ENCODE data around the gene ACO2. TPM values are rescaled to one million over a fixed set of nuclear protein-coding genes. Genes with fewer than 3 reads are reported as not detected.
A peak's percentile ranks its signal among the peaks of the same experiment; 100 is the strongest.

ACO2 gene
- total and polyA plus RNA-seq, 10 of the 15 experiments (the other 5 are each of a cell fraction or from before 2014, with no cell fraction given) = 21.4 to 214 (median 88.5) TPM

DNA sequence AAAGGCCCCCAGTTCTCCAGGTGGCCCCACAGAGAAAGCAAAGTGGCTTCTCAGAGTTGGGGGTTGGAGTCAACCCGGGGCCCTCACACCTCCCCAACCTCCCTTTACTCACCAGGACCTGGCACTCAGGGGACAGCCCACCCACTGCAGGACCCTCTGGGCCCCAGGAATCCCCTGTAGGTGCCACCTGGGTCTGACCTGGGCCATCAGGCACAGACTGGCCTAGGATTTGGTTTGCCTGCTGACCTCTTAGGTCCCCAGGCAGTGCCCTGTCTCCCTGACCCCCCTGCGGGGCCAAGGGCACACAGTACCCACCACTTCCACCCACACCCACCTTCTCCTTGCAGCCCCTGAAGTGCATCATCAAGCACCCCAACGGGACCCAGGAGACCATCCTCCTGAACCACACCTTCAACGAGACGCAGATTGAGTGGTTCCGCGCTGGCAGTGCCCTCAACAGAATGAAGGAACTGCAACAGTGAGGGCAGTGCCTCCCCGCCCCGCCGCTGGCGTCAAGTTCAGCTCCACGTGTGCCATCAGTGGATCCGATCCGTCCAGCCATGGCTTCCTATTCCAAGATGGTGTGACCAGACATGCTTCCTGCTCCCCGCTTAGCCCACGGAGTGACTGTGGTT is 59.3 kb downstream of the ACO2 start:
- no peaks in the 10 kb centered on the region for H3K9me3 ChIP-seq (replicated peaks; ENCODE audit: control insufficient read depth, insufficient read depth, low read length)
- CTCF ChIA-PET = interaction anchor here (1.6 to 7.3 kb wide), 4 partner anchors 10 to 123 kb away, joined by 3 to 105 read pairs (median 15); partner anchors contain the start of gene PMM1
- H3K36me3 ChIP-seq (ENCODE audit: control insufficient read depth in 2 of 2, insufficient read depth in 2 of 2, low read length in 1 of 2) = peaks cover 51 to 71% of the 10 kb centered on the region in 2 experiments
- BruUV-seq (replicated peaks) = no TSS peak
- RAD21 ChIA-PET (ENCODE audit: unreplicated experiment) = interaction anchor here (3.4 kb wide), 1 partner anchor 125 kb away, joined by 46 read pairs; no protein-coding TSS in a partner anchor
- H3K27me3 ChIP-seq (replicated peaks in 1 of 2; ENCODE audit: control insufficient read depth in 2 of 2, insufficient read depth in 2 of 2, low read length in 1 of 2) = no peaks in the 10 kb centered on the region
- H4K20me1 ChIP-seq (ENCODE audit: control insufficient read depth, insufficient read depth) = no peaks in the 10 kb centered on the region; the same call in 1 of the 2 replicates
- H3K27ac ChIP-seq (ENCODE audit: control insufficient read depth, insufficient read depth) = no peak overlapping the region
- no peaks in the 10 kb centered on the region for H3K79me2 ChIP-seq (ENCODE audit: control insufficient read depth, insufficient read depth, low read length)
- no peak overlapping the region for H3K4me3 ChIP-seq
- no peak for DNase-seq (ENCODE audit: low read depth, low spot score)
- intact Hi-C loops (cut with micrococcal nuclease; ENCODE audit: unreplicated experiment) (no loop called here), in situ Hi-C loops (cut with MboI) (no loop called here)
- no peak overlapping the region for H3K9ac ChIP-seq (ENCODE audit: control insufficient read depth, insufficient read depth, low read length)
- H2AFZ ChIP-seq (ENCODE audit: control insufficient read depth, low read depth, low read length) = no peak overlapping the region
- FAIRE-seq = no peak
- no peaks in the 10 kb centered on the region for H3K4me1 ChIP-seq (ENCODE audit: control insufficient read depth, insufficient read depth, low read length)
- POLR2A ChIA-PET = no interaction called here
- no peak for TF ChIP-seq ESRRA (IDR thresholded peaks at IDR 0.05; ENCODE audit: low read length)
- peak; percentile 54 for TF ChIP-seq POLR2A (IDR thresholded peaks at IDR 0.05; ENCODE audit: low read depth, low read length)
- TF ChIP-seq RCOR1 (conservative IDR thresholded peaks at IDR 0.05; ENCODE audit: low read depth, low read length) = no peak
- TF ChIP-seq ZZZ3 (IDR thresholded peaks at IDR 0.05; ENCODE audit: control insufficient read depth, insufficient read length, low read depth) = no peak
- TF ChIP-seq NFYA (IDR thresholded peaks at IDR 0.05; ENCODE audit: borderline replicate concordance, low read depth, low read length) = no peak
- 0 out of 2 replicates have a peak, but pooled peaks have one; percentile 52 for TF ChIP-seq POLR2AphosphoS2 (IDR thresholded peaks at IDR 0.05; ENCODE audit: low read depth, low read length)
- no peak for ATAC-seq
- SMC1A ChIA-PET (ENCODE audit: uncharacterized antibody, unreplicated experiment) = no interaction called here
- WGBS (ENCODE audit: insufficient coverage, insufficient replicate concordance, low lambda C conversion rate, missing lambda C conversion rate) = 79% methylated on average over 16 of the region's 16 CpGs
- no peak overlapping the region for H3K4me2 ChIP-seq (ENCODE audit: control insufficient read depth, insufficient read depth)

DNA sequence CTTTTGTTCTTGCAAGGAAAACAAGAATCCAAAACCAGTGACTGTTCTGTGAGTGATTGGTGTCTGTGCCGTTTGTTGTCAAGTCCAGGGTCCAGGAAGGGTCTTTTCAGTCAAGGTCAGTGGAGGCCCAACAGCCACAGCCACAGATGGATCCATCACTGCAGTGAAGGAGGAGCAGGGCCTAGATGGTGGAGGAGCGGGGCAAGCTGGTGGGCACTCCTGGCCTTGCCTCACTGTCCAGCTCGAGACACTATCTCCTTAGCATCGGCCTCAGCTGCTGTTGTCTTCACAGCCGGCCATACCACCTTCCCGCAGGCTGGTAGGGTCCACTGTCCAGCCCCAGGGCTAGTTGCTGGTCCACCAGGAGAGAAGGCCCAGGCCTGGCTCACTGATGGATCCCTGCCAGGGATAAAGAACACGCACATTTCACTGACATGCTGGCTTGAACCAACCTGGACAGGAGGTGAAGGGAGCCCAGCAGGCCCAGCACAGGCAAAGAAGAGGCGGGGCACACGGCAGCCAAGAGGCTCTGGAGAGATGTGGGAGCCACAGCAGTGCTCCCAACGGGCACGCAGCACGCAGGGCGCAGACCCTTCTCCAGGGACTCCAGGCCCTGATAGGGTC is 60.1 kb downstream of the ACO2 start:
- intact Hi-C loops (cut with micrococcal nuclease; ENCODE audit: unreplicated experiment) = no loop called here
- in situ Hi-C loops (cut with MboI) = no loop called here
- no peak overlapping the region for H3K4me2 ChIP-seq (ENCODE audit: control insufficient read depth, insufficient read depth)
- 91% methylated on average over 13 of the region's 13 CpGs for WGBS (ENCODE audit: insufficient coverage, insufficient replicate concordance, low lambda C conversion rate, missing lambda C conversion rate)
- no peak for FAIRE-seq
- no peak overlapping the region for H2AFZ ChIP-seq (ENCODE audit: control insufficient read depth, low read depth, low read length)
- H3K27ac ChIP-seq (ENCODE audit: control insufficient read depth, insufficient read depth) = no peak overlapping the region
- peaks cover 45 to 66% of the 10 kb centered on the region in 2 experiments for H3K36me3 ChIP-seq (ENCODE audit: control insufficient read depth in 2 of 2, insufficient read depth in 2 of 2, low read length in 1 of 2)
- no peak for ATAC-seq
- no peak overlapping the region for H3K9ac ChIP-seq (ENCODE audit: control insufficient read depth, insufficient read depth, low read length)
- ChIA-PET CTCF (interaction anchor here (2.4 to 7.3 kb wide), 3 partner anchors 11 to 124 kb away, joined by 7 to 105 read pairs (median 23); partner anchors contain the start of gene PMM1), SMC1A (ENCODE audit: uncharacterized antibody, unreplicated experiment) (no interaction called here), POLR2A (interaction anchor here (1.4 kb wide), 1 partner anchor 19 kb away, joined by 3 read pairs; no protein-coding TSS in a partner anchor), RAD21 (ENCODE audit: unreplicated experiment) (interaction anchor here (3.4 kb wide), 1 partner anchor 126 kb away, joined by 46 read pairs; no protein-coding TSS in a partner anchor)
- H3K4me3 ChIP-seq = no peak overlapping the region
- H4K20me1 ChIP-seq (ENCODE audit: control insufficient read depth, insufficient read depth) = no peaks in the 10 kb centered on the region; the same call in 1 of the 2 replicates
- H3K4me1 ChIP-seq (ENCODE audit: control insufficient read depth, insufficient read depth, low read length) = no peaks in the 10 kb centered on the region
- H3K27me3 ChIP-seq (replicated peaks in 1 of 2; ENCODE audit: control insufficient read depth in 2 of 2, insufficient read depth in 2 of 2, low read length in 1 of 2) = no peaks in the 10 kb centered on the region
- no peak for DNase-seq (ENCODE audit: low read depth, low spot score)
- BruUV-seq (replicated peaks) = no TSS peak
- no peaks in the 10 kb centered on the region for H3K9me3 ChIP-seq (replicated peaks; ENCODE audit: control insufficient read depth, insufficient read depth, low read length)
- no peaks in the 10 kb centered on the region for H3K79me2 ChIP-seq (ENCODE audit: control insufficient read depth, insufficient read depth, low read length)
- TF ChIP-seq, protein P1, sequence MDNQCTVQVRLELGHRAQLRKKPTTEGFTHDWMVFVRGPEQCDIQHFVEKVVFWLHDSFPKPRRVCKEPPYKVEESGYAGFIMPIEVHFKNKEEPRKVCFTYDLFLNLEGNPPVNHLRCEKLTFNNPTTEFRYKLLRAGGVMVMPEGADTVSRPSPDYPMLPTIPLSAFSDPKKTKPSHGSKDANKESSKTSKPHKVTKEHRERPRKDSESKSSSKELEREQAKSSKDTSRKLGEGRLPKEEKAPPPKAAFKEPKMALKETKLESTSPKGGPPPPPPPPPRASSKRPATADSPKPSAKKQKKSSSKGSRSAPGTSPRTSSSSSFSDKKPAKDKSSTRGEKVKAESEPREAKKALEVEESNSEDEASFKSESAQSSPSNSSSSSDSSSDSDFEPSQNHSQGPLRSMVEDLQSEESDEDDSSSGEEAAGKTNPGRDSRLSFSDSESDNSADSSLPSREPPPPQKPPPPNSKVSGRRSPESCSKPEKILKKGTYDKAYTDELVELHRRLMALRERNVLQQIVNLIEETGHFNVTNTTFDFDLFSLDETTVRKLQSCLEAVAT (IDR thresholded peaks at IDR 0.05) = no peak
- TF ChIP-seq MEF2A (IDR thresholded peaks at IDR 0.05; ENCODE audit: insufficient read depth, low read depth, low read length) (no peak), POLR2AphosphoS2 (IDR thresholded peaks at IDR 0.05; ENCODE audit: low read depth, low read length) (0 out of 2 replicates have a peak, but pooled peaks have one; percentile 25), POLR2AphosphoS5 (IDR thresholded peaks at IDR 0.05; ENCODE audit: low read length) (peak; percentile 25; the same call in 1 of the 2 replicates), STAT3 (IDR thresholded peaks at IDR 0.05; ENCODE audit: low read depth, low read length) (no peak), POLR2A (IDR thresholded peaks at IDR 0.05; ENCODE audit: low read depth, low read length) (peak; percentile 57)
- TF ChIP-seq, protein P2, sequence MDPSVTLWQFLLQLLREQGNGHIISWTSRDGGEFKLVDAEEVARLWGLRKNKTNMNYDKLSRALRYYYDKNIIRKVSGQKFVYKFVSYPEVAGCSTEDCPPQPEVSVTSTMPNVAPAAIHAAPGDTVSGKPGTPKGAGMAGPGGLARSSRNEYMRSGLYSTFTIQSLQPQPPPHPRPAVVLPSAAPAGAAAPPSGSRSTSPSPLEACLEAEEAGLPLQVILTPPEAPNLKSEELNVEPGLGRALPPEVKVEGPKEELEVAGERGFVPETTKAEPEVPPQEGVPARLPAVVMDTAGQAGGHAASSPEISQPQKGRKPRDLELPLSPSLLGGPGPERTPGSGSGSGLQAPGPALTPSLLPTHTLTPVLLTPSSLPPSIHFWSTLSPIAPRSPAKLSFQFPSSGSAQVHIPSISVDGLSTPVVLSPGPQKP (IDR thresholded peaks at IDR 0.05; ENCODE audit: low read depth, low read length) = no peak

Data from GM12878 (cell line).